ENCODE measurements around the gene PREX1. TPM values are rescaled to one million over a fixed set of nuclear protein-coding genes. Genes with fewer than 3 reads are reported as not detected.
A peak's percentile ranks its signal among the peaks of the same experiment; 100 is the strongest.
"Not testable (repeated sequence)": the region's sequence is repeated elsewhere in the genome, so short reads cannot be mapped to it uniquely, and the experiment has no call there.

PREX1 gene
- total RNA-seq, 1 donor from 2014 or later: 19.9 TPM

GRCh38 chr20:48776306-48776705 lies 51.5 kb downstream of the PREX1 start:
- DNase-seq (ENCODE audit: low spot score): no peak

DNA sequence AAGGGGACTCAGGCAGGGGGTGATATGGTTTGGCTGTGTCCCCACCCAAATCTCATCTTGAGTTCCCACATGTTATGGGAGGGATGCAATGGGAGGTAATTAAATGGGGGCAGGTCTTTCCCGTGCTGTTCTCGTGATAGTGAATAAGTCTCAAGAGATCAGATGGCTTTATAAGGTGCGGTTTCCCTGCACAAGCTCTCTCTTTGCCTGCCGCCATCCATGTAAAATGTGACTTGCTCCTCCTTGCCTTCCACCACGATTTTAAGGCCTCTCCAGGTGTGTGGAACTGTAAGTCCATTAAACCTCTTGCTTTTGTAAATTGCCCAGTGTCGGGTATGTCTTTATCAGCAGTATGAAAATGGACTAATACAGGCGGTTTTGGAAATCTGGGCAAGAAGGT lies 52.3 kb downstream of the PREX1 start:
- not testable (repeated sequence) for DNase-seq (ENCODE audit: low spot score)

GRCh38 chr20:48774696-48775095 lies 53.1 kb downstream of the PREX1 start:
- no peak for DNase-seq (ENCODE audit: low spot score)

- no peak for DNase-seq (ENCODE audit: low spot score)
Observed at GRCh38 chr20:48773837-48774418, 53.9 kb downstream of the PREX1 start.

DNA sequence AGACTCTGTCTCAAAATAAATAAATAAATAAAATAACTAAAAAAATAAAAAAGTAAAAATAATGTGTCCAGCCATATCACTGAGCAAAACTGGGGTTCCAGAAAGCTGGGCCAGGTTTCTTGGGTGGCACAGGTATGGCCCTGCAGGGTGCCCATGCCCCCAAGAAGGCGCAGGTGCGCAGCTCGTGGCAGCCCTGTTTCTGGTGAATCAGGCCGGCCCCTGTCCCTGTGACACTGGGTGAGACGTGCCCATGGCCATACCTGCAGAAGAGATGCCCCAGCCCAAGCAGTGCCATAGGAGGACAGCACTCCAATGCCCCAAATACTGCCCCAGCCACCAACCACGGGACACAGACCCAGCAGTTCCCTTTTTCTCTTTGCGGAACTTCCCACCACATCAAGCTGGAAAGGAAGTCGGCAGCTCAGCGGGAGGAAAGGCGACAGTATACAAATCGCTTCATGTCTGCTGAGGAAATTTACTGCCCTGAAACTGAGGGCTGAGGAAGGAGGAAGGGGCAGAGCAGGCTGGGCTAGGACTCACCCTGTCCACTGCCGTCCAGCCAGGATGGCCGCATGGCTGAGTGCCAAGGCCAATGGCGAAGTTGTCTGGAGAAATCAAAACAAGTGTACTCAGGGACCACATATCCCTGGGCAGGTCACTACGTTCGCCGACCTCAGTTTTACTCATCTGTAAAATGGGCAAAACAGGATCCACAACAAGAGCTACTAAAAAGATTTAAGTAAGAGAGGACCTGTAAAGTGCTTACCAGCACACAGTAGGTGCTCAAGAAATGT lies 55.4 kb downstream of the PREX1 start:
- DNase-seq (ENCODE audit: low spot score): no peak

DNA sequence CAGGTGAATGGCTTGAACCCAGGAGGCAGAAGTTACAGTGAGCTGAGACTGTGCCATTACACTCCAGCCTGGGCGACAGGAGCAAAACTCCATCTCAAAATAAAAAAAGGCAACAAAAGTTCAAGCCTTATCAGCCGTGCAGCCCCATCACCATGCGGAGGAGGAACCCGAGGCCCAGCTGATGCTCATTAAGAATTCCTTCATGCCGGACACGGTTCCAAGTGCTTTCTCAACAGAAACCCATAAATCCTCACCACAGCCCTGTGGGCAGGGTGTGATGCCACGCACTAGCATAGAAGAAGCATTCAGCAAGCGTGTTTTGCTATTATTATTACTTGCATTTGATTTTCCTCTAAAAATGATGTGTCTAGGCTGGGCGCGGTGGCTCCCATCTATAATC lies 56.3 kb downstream of the PREX1 start:
- no peak for DNase-seq (ENCODE audit: low spot score)

DNA sequence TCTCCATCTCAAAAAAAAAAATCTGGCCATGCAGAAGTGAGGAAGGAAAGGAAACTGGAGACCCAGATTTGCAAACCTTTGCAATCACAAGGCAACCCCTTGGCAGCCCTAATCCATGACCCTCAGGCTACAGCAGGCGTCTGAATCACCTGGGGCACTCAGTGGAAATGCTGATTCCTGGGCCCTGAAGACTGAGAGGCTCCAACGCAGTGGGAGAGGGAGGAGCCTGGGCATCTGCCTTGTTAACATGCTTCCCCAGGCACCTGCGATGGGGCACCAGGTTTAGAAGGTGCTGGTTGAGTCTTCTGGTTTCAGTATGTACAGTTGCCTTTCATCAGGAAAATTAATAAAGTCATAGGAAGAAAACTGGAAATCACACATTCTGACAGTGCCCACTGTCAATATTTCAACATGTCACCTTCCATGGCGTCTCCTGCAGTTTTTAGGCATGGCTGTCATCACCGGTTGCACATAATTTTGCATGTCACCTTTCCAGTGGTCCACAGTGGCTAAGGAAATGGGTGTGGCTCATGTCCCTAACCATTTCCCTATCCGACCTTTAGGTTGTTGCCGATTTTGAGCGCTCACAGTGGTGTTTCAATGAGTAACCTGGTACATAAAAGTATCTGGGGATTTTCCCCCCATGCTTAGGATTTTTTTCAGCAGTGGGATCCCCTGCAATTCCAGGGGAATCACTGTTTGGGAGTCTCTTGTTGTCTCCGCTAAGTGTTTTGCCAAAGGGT lies 56.9 kb downstream of the PREX1 start:
- DNase-seq (ENCODE audit: low spot score): no peak

- DNase-seq (ENCODE audit: low spot score): no peak
Observed at GRCh38 chr20:48769069-48769983, 58.5 kb downstream of the PREX1 start.

DNA sequence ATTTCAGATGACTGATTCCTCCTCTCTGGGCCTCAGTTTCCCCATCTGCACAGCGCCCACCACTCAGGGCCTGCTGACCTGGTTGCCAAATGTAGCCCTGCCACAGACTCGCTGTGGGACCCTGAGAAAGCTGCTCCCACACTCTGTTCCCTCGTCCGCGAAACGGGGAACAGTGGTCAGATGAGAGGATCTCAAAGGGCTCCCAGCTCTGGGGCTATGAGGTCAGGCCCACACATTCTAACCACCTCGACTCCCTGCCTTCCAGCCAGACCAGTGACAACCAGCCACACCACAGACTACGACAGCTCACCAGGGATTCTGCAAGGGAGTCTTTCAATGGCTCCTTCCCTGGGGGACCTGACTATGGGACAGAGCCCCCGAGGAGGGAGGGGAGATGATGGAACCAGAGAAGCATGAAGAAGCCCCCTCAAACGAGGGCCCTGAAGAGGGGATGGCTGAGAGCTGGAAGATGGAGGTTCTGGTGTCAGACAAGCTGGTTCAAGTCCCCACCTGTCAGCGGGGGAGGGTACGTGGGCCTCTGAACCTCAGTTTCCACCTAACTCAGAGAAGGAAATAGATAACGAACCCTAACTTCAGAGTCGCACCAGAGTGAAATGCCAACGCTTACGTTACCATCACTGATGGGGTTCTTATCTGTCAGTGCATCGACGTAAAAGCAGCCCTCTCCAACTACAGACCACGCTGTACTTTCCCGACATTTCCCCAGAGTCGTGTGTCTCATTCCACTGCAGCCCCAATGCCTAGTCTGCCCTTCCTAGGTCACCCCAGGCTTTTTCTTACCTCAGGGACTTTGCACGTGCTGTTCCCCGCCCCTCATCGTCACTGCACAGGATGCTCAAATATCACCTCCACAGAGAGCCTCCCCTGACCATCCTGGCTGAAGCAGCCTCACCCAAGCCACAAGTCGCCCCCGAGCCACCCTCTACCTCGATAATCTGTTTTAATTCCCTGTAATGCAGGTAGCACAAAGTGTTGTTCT lies 60.5 kb downstream of the PREX1 start:
- DNase-seq (ENCODE audit: low spot score): no peak

DNA sequence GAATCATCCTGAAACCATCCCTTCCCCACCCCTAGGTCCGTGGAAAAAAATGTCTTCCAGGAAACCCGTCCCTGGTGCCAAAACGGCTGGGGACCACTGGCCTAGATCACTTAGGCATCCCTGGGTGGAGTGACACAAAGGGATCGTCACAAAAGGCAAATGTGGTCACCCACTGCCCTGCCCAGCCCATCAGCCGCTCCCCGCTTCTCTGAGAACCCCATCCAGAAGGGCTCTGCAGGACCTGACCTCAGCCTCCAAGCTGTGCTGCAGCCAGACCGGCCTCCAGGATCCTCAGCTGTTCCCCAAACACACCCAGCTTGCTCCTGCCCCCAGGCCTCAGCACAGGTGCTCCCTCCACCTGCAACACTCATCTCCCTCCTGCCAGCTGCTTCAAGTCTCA lies 61.6 kb downstream of the PREX1 start:
- no peak for DNase-seq (ENCODE audit: low spot score)

GRCh38 chr20:48765359-48765758 lies 62.4 kb downstream of the PREX1 start:
- no peak for DNase-seq (ENCODE audit: low spot score)

DNA sequence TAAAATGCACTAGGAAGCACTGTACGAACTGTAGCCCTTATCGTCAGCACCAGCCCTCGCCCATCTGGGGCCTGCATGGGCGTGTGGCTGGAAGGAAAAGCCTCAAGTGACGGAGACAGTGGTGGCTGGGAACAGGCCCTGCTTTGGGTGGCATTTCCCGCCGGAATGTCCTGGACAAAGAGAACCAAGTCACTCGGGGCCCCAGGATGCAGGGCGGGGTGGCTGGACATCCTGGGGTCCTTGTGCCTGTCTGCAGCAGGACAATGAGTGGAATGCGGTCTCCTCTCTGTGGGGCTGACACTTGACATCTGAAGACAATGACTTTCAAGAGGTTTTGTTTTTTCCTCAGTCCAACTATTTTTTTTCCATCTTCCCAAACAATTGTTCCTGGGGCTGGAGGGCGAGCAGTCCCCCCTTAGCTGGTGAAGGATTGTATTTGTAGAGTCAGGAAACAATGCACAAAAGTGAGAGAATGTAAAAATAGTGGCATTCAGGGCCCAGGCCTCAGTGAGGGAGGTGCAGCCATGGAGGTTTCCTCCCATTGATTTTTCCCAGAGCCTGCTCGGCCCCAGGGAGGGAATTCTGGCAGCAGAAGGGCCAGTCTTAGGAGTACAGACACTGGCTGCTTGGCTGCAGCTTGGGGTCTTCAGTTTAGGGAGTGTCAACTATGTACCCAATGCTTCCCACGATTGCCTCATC lies 64.4 kb downstream of the PREX1 start:
- no peak for DNase-seq (ENCODE audit: low spot score)

DNA sequence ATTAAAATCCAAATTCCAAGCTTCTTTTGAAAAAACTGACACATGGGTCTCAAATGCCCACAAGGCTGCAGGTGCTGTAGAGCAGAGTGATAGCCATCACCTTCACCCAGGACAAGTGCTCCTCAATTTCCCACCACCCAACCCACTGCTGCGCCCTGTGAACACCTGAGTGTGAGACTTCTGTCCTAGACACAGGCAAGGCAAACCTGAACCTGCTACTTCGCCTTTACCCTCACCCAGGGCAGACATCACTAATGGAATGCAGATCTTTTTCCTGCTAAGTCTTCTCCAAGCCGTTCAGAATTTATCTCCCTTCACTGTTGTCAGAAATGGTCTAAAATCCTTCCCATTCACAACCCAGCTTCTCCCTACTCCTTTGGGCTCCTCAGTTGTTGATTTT lies 65.9 kb downstream of the PREX1 start:
- DNase-seq (ENCODE audit: low spot score): no peak

- no peak for DNase-seq (ENCODE audit: low spot score)
Observed at GRCh38 chr20:48761023-48761785, 66.6 kb downstream of the PREX1 start.

DNA sequence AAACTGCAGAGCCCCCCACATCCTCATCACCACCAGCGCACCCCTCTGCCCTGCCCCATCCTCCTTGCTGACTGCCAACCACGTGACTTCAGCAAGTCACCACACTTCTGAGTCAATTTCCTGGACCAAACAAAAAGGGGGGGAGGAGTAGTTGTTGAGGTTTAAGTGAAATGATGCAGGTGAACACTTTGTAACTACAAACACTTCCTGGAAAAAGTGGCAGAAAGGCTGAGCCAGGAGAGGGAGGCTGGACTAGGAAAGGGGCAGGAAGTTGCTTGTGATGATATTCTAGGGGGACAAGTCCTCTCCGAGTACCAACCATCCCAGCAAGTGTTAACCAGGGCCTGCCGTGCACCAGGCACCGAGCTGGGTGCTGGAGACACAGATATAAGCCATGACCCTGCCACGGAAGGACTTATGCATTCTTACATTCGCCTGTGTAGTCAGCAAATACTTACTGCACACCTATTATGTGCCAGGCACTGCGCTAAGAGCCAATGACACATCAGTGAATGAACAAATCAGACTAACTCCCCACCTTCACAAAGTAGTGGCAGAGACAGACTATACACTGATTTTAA lies 67.3 kb downstream of the PREX1 start:
- peak; percentile 59 for DNase-seq (ENCODE audit: low spot score)

GRCh38 chr20:48759631-48760245 lies 68.1 kb downstream of the PREX1 start:
- no peak for DNase-seq (ENCODE audit: low spot score)

DNA sequence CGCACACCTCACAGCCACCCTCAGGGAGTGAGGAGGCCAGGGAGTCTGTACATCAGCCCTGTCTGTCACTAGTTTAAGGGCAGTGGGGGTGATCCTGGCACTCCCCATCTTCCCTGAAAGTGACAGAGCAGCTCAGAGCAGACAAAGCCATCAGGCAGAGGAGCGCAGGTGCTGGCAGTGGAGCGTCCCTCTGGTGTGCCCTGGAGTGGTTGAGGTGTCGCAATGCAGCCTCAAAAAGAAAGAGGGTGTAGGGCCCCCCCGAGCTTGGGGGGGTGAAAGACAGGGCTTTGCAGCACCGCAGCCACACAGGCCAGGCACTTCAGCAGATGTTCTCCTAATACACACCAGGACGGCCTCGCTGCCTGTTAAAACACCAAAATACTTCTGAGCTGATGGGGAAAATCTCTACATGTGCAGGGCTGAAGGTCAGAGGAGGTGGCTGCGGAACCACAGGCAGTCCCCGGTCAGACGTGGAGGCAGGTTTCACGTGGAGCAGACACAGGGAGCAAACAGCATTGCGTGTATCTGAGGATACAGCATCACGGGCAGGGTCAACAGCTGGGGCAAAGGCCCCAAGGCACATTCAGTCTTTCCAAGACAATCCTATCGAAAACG lies 69.5 kb downstream of the PREX1 start:
- no peak for DNase-seq (ENCODE audit: low spot score)

GRCh38 chr20:48756774-48757173 lies 71.0 kb downstream of the PREX1 start:
- not testable (repeated sequence) for DNase-seq (ENCODE audit: low spot score)

Data from ureter (tissue), 1 donor.